ENCODE results near the gene NAV2. TPM values are rescaled to one million over a fixed set of nuclear protein-coding genes. Genes with fewer than 3 reads are reported as not detected.
"Not testable (repeated sequence)": the region's sequence is repeated elsewhere in the genome, so short reads cannot be mapped to it uniquely, and the experiment has no call there.

NAV2 gene
- total RNA-seq, 1 experiment from 2014 or later, result 46.3 TPM

- no peak overlapping the region for H4K8ac ChIP-seq (replicated peaks; ENCODE audit: insufficient read length, low read depth, low read length)
- no peak overlapping the region for H2AFZ ChIP-seq (ENCODE audit: low read length)
- H3T11ph ChIP-seq (ENCODE audit: low read length), result no peak overlapping the region
- H3K18ac ChIP-seq (ENCODE audit: insufficient read length, low read depth, low read length), result no peak overlapping the region
- H3K27ac ChIP-seq (ENCODE audit: insufficient read length, low read depth, low read length), result no peak overlapping the region
- no peaks in the 10 kb centered on the region for H3K79me2 ChIP-seq (ENCODE audit: insufficient read depth, low read length)
- no peak overlapping the region for H3K27ac Mint-ChIP-seq
- no peak overlapping the region for H3K4me3 Mint-ChIP-seq
- H2BK120ac ChIP-seq (ENCODE audit: low read depth, low read length, poor library complexity, severe bottlenecking), result no peak overlapping the region
- H3K56ac ChIP-seq (ENCODE audit: insufficient read length, low read depth, low read length), result no peak overlapping the region
- no peaks in the 10 kb centered on the region for H3K9me3 Mint-ChIP-seq
- H3K79me1 ChIP-seq (ENCODE audit: insufficient read depth, low read depth, low read length, poor library complexity, severe bottlenecking), result no peaks in the 10 kb centered on the region
- no peaks in the 10 kb centered on the region for H3K27me3 ChIP-seq (ENCODE audit: insufficient read depth, low read length)
- H3K4me2 ChIP-seq (ENCODE audit: insufficient read depth, insufficient read length, low read length), result no peak overlapping the region
- H3K23me2 ChIP-seq (ENCODE audit: insufficient read length, low read depth, low read length, poor library complexity, severe bottlenecking), result no peaks in the 10 kb centered on the region
- no peak for DNase-seq
- H4K5ac ChIP-seq (ENCODE audit: insufficient read length, low read depth, low read length), result no peak overlapping the region
- H3K36me3 Mint-ChIP-seq (ENCODE audit: insufficient read depth in 1 of 3, low read depth in 3 of 3), result 0 out of 7 replicates have a peak, but pooled peaks cover 0 to under 1% (median 0%) of the 10 kb centered on the region in 3 experiments
- H2AK5ac ChIP-seq (ENCODE audit: insufficient read length, low read length), result no peak overlapping the region
- no peaks in the 10 kb centered on the region for H4K20me1 ChIP-seq (ENCODE audit: control insufficient read depth, insufficient read depth, insufficient read length)
- WGBS (ENCODE audit: extremely low coverage, insufficient read length, low lambda C conversion rate), result no CpG with 5 or more reads among the region's 1 CpG
- TF ChIP-seq CTCF (conservative IDR thresholded peaks at IDR 0.05), result no peak
- no peak overlapping the region for H3K23ac ChIP-seq (ENCODE audit: insufficient read length, low read depth, low read length)
- H2BK15ac ChIP-seq (ENCODE audit: low read depth, low read length), result no peak overlapping the region
- no peaks in the 10 kb centered on the region for H3K27me3 Mint-ChIP-seq (ENCODE audit: low read depth)
- H3K4me1 ChIP-seq (ENCODE audit: insufficient read depth, low read length), result no peaks in the 10 kb centered on the region
- no peak overlapping the region for H2BK12ac ChIP-seq (ENCODE audit: insufficient read length, low read depth, low read length)
- H3K14ac ChIP-seq (ENCODE audit: insufficient read depth, low read length), result no peak overlapping the region
- no peaks in the 10 kb centered on the region for H3K9me3 ChIP-seq (ENCODE audit: control insufficient read depth, low read depth, low read length)
- no peak overlapping the region for H4K91ac ChIP-seq (ENCODE audit: insufficient read length, low read depth, low read length)
- no peak overlapping the region for H3K9ac ChIP-seq (ENCODE audit: extremely low read depth, insufficient read length, low read length)
- H3K4me1 Mint-ChIP-seq, result peaks cover 5 to 8% of the 10 kb centered on the region in 2 experiments; a peak in 3 of 4 replicates
- no peak overlapping the region for H3K4ac ChIP-seq (ENCODE audit: low read depth, low read length)
- H2BK20ac ChIP-seq (ENCODE audit: low read depth, low read length, poor library complexity, severe bottlenecking), result no peak overlapping the region
- H2BK5ac ChIP-seq (ENCODE audit: insufficient read length, low read length), result no peak overlapping the region
Measured at GRCh38 chr11:19924716-19925115, 212.1 kb downstream of the NAV2 start.

- not testable (repeated sequence) for H3K9me3 ChIP-seq (ENCODE audit: control insufficient read depth, low read depth, low read length); H3K23me2 ChIP-seq (ENCODE audit: insufficient read length, low read depth, low read length, poor library complexity, severe bottlenecking); H3K27ac Mint-ChIP-seq; DNase-seq; H3K4me1 ChIP-seq (ENCODE audit: insufficient read depth, low read length); H3K27me3 ChIP-seq (ENCODE audit: insufficient read depth, low read length); H4K91ac ChIP-seq (ENCODE audit: insufficient read length, low read depth, low read length); H2BK5ac ChIP-seq (ENCODE audit: insufficient read length, low read length); H3K79me2 ChIP-seq (ENCODE audit: insufficient read depth, low read length); H4K20me1 ChIP-seq (ENCODE audit: control insufficient read depth, insufficient read depth, insufficient read length); H3K27ac ChIP-seq (ENCODE audit: insufficient read length, low read depth, low read length); H3K4ac ChIP-seq (ENCODE audit: low read depth, low read length); H3K14ac ChIP-seq (ENCODE audit: insufficient read depth, low read length); H2BK15ac ChIP-seq (ENCODE audit: low read depth, low read length); H3K18ac ChIP-seq (ENCODE audit: insufficient read length, low read depth, low read length); H3K9ac ChIP-seq (ENCODE audit: extremely low read depth, insufficient read length, low read length); H2BK20ac ChIP-seq (ENCODE audit: low read depth, low read length, poor library complexity, severe bottlenecking); H3K36me3 Mint-ChIP-seq (ENCODE audit: insufficient read depth in 1 of 3, low read depth in 3 of 3); H3T11ph ChIP-seq (ENCODE audit: low read length); H2AFZ ChIP-seq (ENCODE audit: low read length); H3K79me1 ChIP-seq (ENCODE audit: insufficient read depth, low read depth, low read length, poor library complexity, severe bottlenecking); H3K4me1 Mint-ChIP-seq; H3K56ac ChIP-seq (ENCODE audit: insufficient read length, low read depth, low read length); H3K4me2 ChIP-seq (ENCODE audit: insufficient read depth, insufficient read length, low read length); H3K23ac ChIP-seq (ENCODE audit: insufficient read length, low read depth, low read length); H3K9me3 Mint-ChIP-seq; H3K4me3 Mint-ChIP-seq; H3K27me3 Mint-ChIP-seq (ENCODE audit: low read depth); H4K8ac ChIP-seq (replicated peaks; ENCODE audit: insufficient read length, low read depth, low read length); H4K5ac ChIP-seq (ENCODE audit: insufficient read length, low read depth, low read length); H2BK120ac ChIP-seq (ENCODE audit: low read depth, low read length, poor library complexity, severe bottlenecking); H2AK5ac ChIP-seq (ENCODE audit: insufficient read length, low read length); H2BK12ac ChIP-seq (ENCODE audit: insufficient read length, low read depth, low read length)
- no CpG with 5 or more reads among the region's 2 CpGs for WGBS (ENCODE audit: extremely low coverage, insufficient read length, low lambda C conversion rate)
Measured at GRCh38 chr11:19927403-19927802, 214.8 kb downstream of the NAV2 start.
